ENCODE measurements around the gene ARMC7.
"Not testable (repeated sequence)": the region's sequence is repeated elsewhere in the genome, so short reads cannot be mapped to it uniquely, and the experiment has no call there.

Gene ARMC7

GRCh38 chr17:75154195-75155106, 44.7 kb downstream of the ARMC7 start, which contains the start of gene JPT1:
Gene JPT1 (minus strand): TSS chr17:75154512. CDS start chr17:75154397, 115 bp downstream.
- DNase-seq (ENCODE audit: low spot score) = peak; percentile 99

DNA sequence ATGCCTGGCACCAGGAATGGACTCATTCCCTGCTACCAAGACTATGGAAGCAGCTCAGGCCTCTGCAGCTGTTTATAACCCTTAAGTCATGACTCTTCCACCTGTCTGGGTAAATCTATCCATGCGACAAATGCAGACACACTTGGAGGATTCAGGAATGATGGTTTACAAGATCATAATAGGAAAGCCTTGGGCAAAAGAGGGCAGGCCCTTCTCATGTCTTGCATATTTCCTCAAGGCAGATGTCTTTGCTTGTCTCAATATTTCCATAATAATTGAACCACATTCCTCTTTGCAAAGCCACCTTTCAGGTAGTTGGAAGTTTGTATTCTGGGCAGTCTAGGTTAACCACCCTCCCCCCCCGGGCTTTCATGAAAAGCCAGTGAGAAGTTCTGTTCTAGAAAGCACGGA, 45.4 kb downstream of the ARMC7 start:
- DNase-seq (ENCODE audit: low spot score) = peak; percentile 83

- peak; percentile 32 for DNase-seq (ENCODE audit: low spot score)
Observed at GRCh38 chr17:75158480-75158879, 48.7 kb downstream of the ARMC7 start.

DNA sequence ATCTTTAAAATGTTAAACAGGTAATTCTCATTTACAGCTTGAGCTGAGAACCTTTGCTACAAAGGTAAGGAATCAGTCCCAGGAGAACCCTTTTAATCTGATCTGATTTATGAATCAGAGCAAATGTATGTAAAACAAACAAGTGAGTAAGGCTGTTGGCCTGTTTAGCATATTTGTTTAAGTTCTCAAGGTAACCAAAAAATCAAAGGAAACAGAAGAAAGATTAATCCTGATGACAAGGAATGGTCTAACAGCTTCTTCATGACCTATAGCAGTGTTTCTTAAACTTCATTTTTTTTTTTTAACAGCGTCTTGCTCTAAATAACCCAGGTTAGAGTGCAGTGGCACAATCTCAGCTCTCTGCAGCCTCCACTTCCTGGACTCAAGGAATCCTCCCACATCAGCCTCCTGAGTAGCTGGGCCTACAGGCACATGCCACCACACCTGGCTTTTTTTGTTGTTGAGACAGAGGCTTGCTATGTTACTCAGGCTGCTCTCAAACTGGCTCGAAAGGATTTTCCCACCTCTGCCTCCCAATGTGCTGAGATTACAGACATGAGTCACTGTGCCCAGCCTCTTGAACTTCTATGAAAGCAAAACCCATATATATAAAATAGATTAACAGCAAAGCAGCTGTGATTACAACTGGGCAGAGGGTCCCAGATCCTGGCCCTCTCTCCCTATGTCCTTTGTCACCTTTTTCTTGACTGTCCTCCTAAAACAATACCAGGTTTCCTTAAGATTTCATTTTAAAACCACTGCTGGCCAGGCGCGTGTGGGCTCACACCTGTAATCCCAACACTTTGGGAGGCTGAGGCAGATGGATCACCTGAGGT, 49.6 kb downstream of the ARMC7 start:
- DNase-seq (ENCODE audit: low spot score) = peak; percentile 69

- no peak for DNase-seq (ENCODE audit: low spot score)
Observed at GRCh38 chr17:75160211-75160610, 50.4 kb downstream of the ARMC7 start.

- DNase-seq (ENCODE audit: low spot score) = no peak
Observed at GRCh38 chr17:75163074-75163473, 53.3 kb downstream of the ARMC7 start.

DNA sequence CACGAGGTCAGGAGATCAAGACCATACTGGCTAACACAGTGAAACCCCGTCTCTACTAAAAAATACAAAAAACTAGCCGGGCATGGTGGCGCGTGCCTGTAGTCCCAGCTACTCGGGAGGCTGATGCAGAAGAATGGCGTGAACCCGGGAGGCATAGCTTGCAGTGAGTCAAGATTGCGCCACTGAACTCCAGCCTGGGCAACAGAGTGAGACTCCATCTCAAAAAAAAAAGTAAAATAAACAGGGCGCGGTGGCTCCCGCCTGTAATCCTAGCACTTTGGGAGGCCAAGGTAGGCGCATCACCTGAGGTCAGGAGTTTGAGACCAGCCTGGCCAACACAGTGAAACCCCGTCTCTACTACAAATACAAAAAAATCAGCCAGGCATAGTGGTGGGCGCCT, 54.8 kb downstream of the ARMC7 start:
- not testable (repeated sequence) for DNase-seq (ENCODE audit: low spot score)

GRCh38 chr17:75168998-75169397, 59.2 kb downstream of the ARMC7 start:
- DNase-seq (ENCODE audit: low spot score) = no peak

DNA sequence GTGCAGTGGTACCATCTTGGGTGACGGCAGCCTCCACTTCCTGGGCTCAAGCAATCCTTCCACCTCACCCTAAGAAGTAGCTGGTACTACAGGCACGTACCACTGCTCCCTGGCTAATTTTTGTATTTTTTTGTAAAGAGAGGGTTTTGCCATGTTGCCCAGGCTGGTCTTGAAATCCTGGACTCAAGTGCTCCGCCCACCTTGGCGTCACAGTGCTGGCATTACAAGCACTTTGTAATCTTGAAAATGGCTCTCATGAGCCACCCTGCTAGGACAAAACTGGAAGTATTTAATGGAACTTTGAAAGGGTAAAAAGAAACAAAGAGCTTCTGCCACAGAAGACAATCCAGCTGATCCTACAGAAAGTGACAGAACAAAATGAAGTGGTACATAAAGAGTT, 63.8 kb downstream of the ARMC7 start:
- DNase-seq (ENCODE audit: low spot score) = no peak

DNA sequence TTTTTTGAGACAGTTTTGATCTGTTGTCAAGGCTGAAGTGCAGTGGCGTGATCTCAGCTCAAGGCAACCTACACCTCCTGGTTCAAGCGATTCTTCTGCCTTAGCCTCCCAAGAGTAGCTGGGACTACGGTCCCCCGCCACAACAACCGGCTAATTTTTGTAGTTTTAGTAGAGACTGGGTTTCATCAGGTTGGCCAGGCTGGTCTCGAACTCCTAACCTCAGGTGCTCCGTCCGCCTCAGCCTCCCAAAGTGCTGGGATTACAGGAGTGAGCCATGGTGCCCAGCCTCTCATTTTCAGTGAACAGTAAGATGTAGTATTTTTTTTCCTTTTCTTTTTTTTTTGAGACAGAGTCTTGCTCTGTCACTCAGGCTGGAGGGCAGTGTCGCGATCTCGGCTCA, 65.2 kb downstream of the ARMC7 start:
- no peak for DNase-seq (ENCODE audit: low spot score)

DNA sequence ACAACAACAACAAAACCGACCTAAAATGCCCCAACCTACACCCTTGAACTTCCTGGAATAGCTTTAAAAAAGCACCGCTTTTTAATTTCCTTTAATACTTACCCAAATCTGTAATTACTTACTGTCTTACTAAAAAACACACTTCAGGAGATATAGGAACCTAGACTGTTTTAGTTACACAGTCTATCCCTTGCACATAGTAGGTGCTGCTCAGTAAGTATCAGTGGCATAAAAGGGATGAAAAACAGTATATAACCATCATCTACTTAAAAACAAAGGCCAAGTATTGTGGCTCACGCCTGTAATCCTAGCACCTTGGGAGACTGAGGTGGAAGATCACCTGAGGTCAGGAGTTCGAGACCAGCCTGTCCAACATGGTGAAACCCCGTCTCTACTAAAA, 66.9 kb downstream of the ARMC7 start:
- no peak for DNase-seq (ENCODE audit: low spot score)

- no peak for DNase-seq (ENCODE audit: low spot score)
Observed at GRCh38 chr17:75178453-75178852, 68.7 kb downstream of the ARMC7 start.

Data from kidney tubule cell (primary cell).